Skin of body (tissue), 2 donors: ENCODE results near the gene CTPS1. TPM values are rescaled to one million over a fixed set of nuclear protein-coding genes. Genes with fewer than 3 reads are reported as not detected.

Experiments used
- DNase-seq: peaks from one replicate; lab custom pipeline; 2025; lab: John Stamatoyannopoulos, UW
- total RNA-seq: library from RNA; depleted of rRNA; stranded (reverse); fragments of >200 nt; gene quantifications from one replicate; pipeline ENCODE4 v1.2.3, GENCODE V29; 2014

The CTPS1 gene
- 19.9 TPM for total RNA-seq

DNA sequence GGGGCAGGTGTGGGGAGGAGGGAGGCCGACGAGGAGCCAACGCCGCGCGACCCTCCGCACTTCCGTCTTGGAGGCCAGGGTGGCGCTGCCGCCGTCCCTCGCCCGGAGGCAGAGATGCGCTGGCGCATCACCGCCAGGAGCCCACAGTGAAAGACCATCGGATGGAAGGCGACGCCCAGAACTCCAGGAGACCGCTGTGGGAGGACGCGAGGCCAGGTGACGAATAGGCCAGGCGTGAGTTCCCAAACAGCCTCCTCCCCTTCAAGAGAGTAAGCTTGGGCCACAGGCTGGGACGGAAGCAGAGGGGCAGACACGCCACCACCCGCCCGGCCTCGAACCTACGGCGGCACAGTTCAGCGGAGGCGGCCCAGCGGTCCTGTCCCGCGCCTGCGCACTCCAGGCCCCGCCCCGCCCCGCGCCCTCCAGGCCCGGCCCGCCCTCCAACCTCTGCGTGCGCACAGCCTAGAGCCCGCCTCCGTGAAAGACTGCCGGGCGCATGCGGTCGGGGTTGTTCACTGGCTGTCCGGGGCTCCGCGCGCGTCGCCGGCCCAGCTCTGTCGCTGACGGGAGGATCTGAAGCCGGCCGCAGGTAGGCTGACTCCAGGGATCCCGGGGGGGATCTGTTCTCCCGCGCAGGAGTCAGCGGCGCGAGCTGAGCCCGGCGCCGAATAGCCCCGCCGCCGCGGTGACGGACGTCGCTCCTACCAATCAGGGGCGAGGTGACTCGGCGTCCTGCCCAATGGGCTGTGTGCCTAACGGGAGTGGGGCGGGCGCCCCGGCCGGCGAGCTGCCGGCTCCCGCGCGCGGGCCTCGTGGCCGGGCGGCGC is at the start of gene CTPS1:
Gene CTPS1 (plus strand): TSS at position 456 of the 827 bp plus-strand sequence. CDS start 3,595 bp downstream, outside the sequence.
- DNase-seq, result peak; percentile 95

- no peak for DNase-seq
Measured at GRCh38 chr1:40930174-40930964, 49.1 kb upstream of the CTPS1 start.

DNA sequence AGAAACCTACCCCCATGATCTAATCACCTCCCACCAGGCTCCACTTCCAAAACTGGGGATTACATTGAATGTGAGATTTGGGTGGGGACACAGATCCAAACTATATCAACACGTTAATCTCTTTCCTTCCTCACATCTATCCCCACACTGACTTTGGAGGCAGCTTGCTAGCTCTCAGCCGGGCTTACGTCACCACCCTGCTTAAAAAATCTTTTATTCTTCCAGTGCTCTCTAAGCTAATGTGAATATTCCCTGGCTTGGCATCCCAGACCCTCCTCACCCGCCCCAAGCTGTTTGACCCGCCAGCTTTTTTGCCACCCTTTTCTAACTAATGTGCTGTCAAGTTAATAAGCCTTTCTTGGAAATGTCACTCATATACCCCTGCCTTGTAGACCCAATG is 47.9 kb upstream of the CTPS1 start:
- no peak for DNase-seq

DNA sequence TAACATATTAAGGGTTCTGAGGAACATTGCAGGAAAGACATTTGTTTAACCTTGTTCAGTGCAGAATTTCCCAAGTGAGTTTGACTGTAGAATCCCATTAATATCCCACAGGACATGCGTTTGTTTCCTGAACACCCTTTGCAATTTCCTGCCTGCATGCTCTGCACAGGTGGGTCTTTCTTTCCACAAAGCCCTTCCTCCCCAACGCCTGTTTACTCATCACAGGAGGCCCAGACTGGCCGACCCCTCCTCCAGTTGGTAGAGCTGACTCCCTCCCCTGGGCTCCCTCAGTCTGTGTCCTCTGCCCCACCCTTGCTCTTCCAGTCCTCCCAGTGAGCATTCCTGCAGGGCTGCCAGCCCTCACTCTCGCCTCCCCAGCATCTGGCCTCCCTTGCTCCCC is 47.5 kb upstream of the CTPS1 start:
- no peak for DNase-seq

GRCh38 chr1:40936931-40937339 is 42.6 kb upstream of the CTPS1 start:
- DNase-seq, result no peak

DNA sequence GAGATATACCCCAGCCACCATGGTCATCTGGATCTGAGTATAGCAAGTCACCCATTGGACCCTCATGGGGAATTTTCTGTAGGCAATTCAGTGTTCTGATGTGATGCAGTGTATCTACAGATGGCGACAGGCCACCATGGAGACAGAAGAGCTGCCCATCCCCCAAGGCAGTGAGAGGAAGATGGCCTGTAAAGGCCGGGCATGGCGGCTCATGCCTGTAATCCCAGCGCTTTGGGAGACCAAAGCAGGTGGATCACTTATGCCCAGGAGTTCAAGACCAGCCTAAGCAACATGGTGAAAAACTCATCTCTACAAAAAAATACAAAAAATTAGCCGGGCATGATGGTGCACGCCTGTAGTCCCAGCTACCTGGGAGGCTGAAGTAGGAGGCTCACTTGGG is 41.1 kb upstream of the CTPS1 start:
- DNase-seq, result no peak

GRCh38 chr1:40939320-40940059 is 40.0 kb upstream of the CTPS1 start:
- DNase-seq, result no peak

DNA sequence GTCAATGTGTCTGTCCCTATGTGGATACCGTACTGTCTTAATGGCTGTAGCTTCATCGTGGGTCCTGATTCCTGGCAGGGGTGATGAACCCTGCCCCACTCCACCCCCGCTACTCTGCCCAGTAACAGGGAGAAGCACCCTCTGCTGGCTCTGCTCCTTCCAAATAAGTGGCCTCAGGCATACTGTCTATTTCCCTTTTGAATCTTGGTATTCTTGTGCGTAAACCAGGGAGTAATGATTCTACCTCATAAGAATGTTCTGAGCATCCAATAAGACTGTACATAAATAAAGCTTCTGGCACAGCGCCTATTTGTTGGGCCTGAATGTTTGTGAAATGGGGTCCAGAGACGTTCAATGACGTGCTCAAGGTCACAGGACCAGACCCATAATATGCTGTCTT is 35.2 kb upstream of the CTPS1 start:
- DNase-seq, result no peak

DNA sequence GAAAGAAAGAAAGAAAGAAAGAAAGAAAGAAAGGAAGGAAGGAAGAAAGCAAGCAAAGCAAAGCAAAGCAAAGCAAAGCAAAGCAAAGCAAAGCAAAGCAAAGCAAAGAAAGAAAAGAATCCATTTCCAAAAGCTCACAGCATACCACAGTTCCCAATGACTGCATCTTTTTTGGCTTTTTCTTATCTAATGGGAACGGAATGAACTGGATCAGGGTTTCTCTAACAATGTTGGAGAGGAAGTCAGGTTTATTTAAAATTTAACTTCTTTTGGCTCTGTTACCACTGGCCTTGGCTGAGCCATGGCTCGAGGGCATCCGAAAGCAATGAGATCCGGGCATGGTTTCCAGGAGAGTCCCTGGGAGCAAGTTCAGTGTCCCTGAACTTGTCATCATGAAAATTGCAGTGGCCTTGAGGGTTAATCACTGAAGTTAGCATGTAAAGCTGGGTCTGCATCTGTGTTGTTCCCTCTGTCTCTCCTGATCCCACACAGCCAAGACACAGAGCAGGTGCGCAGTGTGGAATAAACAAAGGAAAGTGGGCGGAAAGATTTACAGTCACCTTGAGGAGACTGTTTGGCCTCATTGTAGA is 34.6 kb upstream of the CTPS1 start:
- no peak for DNase-seq

- DNase-seq, result no peak
Measured at GRCh38 chr1:40945491-40945973, 34.0 kb upstream of the CTPS1 start.

DNA sequence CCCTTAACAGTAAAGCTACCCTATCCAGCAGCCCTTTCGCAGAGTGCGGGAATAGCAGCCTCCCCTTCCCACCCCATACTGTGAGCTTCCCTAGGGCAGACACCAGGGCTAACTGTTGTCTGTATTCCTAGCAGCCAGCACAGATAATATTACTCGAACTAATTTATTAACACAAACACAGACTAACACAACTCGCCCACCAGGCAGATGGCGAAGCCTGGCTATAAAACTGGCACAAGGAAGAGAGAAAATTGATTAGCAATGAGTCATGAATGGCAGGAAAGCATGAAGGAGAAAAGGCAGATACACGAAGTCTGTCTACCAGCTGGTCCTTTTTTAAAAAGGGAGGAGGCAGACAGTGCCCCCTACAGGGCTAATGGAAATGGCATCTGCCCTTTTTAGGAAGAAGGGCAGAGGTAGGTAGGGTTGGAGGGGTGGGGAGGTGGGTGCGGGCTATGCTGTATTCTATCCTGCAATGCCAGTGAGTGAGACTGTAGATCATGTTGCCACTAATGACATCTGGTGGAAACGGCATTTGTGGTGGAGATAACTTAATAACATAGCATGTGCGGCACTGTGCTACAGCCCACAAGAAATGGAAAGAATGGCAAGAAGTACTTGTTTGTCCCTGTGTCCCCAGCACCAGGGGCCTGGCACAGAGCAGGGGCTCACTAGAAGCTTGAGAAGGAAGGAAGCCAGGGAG is 30.6 kb upstream of the CTPS1 start:
- no peak for DNase-seq

GRCh38 chr1:40949563-40949962 is 29.9 kb upstream of the CTPS1 start:
- DNase-seq, result no peak

DNA sequence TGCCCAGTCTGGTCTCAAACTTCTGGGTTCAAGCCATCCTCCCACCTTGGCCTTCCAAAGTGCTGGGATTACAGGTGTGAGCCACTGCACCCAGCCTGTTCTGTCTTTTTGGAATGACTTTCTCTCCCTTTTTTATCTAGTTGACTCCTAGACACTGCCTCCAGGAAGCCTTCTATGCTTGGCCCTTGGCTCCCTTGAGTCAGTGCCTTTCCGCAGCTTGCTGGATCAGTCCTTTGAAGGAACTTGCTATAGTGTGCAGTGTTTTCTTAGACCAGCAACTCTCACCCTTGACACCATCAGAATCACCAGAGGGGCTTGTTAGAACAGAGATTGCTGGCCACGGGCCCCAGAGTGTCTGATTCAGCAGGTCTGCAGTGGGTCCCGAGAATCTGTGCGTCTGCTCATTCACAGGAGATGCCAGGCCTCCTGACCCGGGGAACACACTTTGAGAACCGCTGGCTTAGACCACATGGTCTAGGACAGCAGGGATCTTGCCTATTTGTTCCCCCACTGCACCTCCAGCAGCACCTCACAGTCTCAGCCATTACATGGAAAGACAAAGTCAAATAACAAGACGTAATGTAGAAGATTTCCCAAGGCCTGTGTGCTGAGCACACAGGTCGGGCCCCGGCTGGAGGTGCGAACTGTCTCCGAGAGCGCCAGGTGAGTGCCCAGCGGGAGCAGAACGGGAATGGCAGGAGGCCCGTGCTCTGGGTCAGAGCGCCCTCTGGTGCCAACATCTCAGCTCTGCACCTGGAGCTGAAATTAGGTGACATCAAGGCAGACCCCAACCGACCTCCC is 27.4 kb upstream of the CTPS1 start:
- peak; percentile 6 for DNase-seq

- DNase-seq, result no peak
Measured at GRCh38 chr1:40952744-40953315, 26.7 kb upstream of the CTPS1 start.

- no peak for DNase-seq
Measured at GRCh38 chr1:40954626-40955025, 24.9 kb upstream of the CTPS1 start.

DNA sequence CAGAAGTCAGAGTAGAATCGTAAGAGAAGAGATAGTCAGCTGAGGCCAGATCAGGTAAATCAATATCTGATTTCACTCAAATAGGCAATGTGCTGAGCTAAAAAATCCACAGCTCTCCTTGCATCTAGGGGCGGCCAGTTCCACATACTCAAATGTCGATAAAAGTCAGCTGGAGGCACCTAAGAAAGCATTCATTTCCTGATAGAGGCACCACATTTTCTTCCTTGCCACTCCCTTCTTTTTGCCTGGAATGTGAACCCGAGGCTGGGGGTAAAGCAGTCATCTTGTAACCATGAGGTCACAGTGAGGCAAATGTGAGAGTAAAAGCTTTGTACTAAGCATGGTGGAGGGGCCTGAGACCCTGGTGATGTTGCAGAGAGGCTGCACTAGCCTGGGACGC is 24.2 kb upstream of the CTPS1 start:
- DNase-seq, result no peak

GRCh38 chr1:40956407-40956806 is 23.1 kb upstream of the CTPS1 start:
- no peak for DNase-seq

DNA sequence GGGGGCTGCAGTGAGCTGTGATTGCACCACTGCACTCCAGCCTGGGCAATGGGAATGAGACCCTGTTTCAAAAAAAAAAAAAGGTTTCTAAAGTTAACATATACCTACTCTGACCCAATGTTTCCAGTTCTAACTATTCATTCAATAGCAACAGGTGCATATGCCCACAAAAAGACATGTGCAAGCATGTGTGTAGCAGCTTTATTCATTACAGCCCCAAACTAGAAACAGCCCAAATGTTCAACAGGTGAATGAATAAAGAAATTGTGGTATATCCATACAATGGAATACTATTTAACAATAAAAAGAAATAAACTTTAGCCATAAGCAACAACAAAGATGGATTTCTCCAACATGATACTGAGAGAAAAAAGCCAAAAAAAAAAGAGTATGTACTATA is 21.3 kb upstream of the CTPS1 start:
- no peak for DNase-seq

DNA sequence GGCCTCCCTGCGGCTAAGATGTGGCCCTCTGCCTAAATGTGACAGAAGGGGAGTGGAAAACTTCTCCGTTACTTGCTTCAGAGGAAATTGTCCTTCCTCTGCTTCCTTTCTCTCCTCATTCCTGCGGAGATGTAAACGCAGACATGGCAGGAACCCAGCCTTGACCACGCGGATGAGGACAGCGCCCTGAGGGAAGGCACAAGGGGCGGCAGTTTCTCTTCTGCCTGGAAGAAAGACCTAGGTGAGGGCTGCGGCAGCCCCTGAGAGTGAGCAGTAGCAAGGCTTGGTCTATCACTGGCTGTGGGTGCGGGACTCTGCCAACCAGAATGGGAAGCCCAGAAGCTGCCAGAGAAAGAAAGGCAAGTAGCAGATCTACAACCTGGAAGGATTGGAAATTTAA is 14.0 kb upstream of the CTPS1 start:
- DNase-seq, result no peak

DNA sequence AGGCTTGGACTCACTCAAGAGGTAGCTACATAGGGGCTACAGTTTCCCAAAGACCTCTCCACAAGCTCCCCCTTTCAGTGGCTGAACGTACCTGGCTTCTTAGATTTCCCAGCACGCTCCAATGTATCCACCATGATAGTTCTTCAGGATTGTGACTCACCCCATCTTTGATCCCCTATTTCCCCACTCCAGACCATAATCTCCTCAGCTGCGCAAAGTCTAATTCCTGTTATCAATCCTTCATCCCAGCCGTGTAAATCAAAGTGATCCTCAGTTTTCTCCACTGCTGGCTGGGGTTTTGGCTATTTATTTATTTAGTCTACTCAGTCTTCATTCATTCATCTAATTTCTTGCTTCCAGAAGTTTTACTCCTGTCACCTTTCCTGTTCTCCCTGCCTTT is 13.1 kb upstream of the CTPS1 start:
- DNase-seq, result no peak
